K562 (cell line): Measurements from ENCODE around the gene CNR1. TPM values are rescaled to one million over a fixed set of nuclear protein-coding genes. Genes with fewer than 3 reads are reported as not detected.

ENCODE experiments used
- ATAC-seq: fragments of 200-7000 bp; cut with Tn5 transposase; 3 replicates; pipeline ENCODE4 v1.9.1; 2020; ENCODE audit warnings: moderate library complexity
- BruUV-seq: library from RNA; stranded (reverse); fragments of 400-500 nt; replicated peaks from 2 replicates; lab custom pipeline; 2021; lab: Mats Ljungman, UMichigan
- CTCF ChIA-PET: fragments of 300-600 bp; formaldehyde crosslinking; extraction: SDS; loops from one replicate; lab custom pipeline; 2021; ENCODE audit warnings: low intra/inter-chr PET ratio; lab: Yijun Ruan, JAX
- POLR2A ChIA-PET: fragments of 300-600, 350-650 bp; sonication (Branson Sonifier 250); formaldehyde crosslinking; extraction: SDS; loops from one replicate; lab custom pipeline; 2021; ENCODE audit warnings: antibody characterized with exemption, inconsistent platforms; lab: Yijun Ruan, JAX
- DNase-seq, 4 experiments: peaks; one replicate each; pipeline versions ENCODE4 v3.0.0 to v3.0.0-alpha.2; 2011 to 2018; ENCODE audit warnings: low spot score in 3 of 4, mixed read lengths in 3 of 4; ENCODE audit errors: extremely low read depth in 1 of 4
- FAIRE-seq: peaks from 2 replicates; lab custom pipeline; 2011; peaks lifted over from hg19 to GRCh38; lab: Jason Lieb, UNC
- H2AFZ ChIP-seq: 2 replicates; pipeline ENCODE4 v1.6.0; 2011; ENCODE audit warnings: low read depth, low read length, control low read depth, inconsistent platforms
- H3K27ac ChIP-seq: fragments of 200-600 bp; 3 replicates; pipeline ENCODE4 v1.8.0; 2011; ENCODE audit warnings: low read depth, mild to moderate bottlenecking, control low read depth, inconsistent platforms, low read length, moderate library complexity, mixed read lengths; ENCODE audit errors: extremely low read depth
- H3K27me3 ChIP-seq, 2 experiments: fragments of 300-600 bp in 1 of 2; 2 replicates in 1 of 2; 3 replicates in 1 of 2; pipeline versions ENCODE4 v1.6.0 to v1.8.0; 2011; ENCODE audit warnings: inconsistent platforms in 2 of 2, low read length in 2 of 2, mild to moderate bottlenecking in 1 of 2, mixed read lengths in 1 of 2, moderate library complexity in 1 of 2; ENCODE audit not compliant: control insufficient read depth in 2 of 2, insufficient read depth in 2 of 2
- H3K36me3 ChIP-seq: fragments of 300-600 bp; 3 replicates; pipeline ENCODE4 v1.8.0; 2011; ENCODE audit warnings: mild to moderate bottlenecking, low read length, inconsistent platforms; ENCODE audit not compliant: control insufficient read depth, insufficient read depth
- H3K4me1 ChIP-seq, 2 experiments: fragments of 200-600 bp in 1 of 2; replicated peaks in 1 of 2; 2 replicates in 1 of 2; 3 replicates in 1 of 2; pipeline versions ENCODE4 v1.5.1 to v1.8.0; 2011; ENCODE audit warnings: inconsistent platforms in 2 of 2, low read length in 2 of 2, mild to moderate bottlenecking in 1 of 2, mixed read lengths in 1 of 2, moderate library complexity in 1 of 2; ENCODE audit not compliant: control insufficient read depth in 2 of 2, insufficient read depth in 2 of 2
- H3K4me2 ChIP-seq: 2 replicates; pipeline ENCODE4 v1.6.1; 2011; ENCODE audit warnings: low read length, control low read depth, inconsistent platforms, mixed read lengths; ENCODE audit not compliant: insufficient read depth
- H3K4me3 ChIP-seq: fragments of 200-600 bp; sonication (generic), shearing (Covaris generic); 2 replicates; pipeline ENCODE4 v1.5.1; 2016; ENCODE audit warnings: control low read depth, inconsistent platforms
- H3K79me2 ChIP-seq: fragments of 200-600 bp; 3 replicates; pipeline ENCODE4 v1.8.0; 2011; ENCODE audit warnings: low read length, inconsistent platforms; ENCODE audit not compliant: control insufficient read depth, insufficient read depth
- H3K9ac ChIP-seq, 2 experiments: 2 replicates each; pipeline versions ENCODE4 v1.6.0 to v1.6.1; 2011; ENCODE audit warnings: low read depth in 2 of 2, low read length in 2 of 2, control low read depth in 1 of 2, inconsistent platforms in 1 of 2, mild to moderate bottlenecking in 1 of 2, mixed read lengths in 1 of 2; ENCODE audit not compliant: insufficient read depth in 1 of 2
- H3K9me1 ChIP-seq: one replicate; pipeline ENCODE4 v1.6.0; 2011; ENCODE audit warnings: inconsistent platforms, mild to moderate bottlenecking, low read length, moderate library complexity; ENCODE audit not compliant: control insufficient read depth, insufficient read depth
- H3K9me3 ChIP-seq: replicated peaks from 2 replicates; pipeline ENCODE4 v1.5.1; 2011; ENCODE audit warnings: low read depth, low read length, inconsistent platforms; ENCODE audit not compliant: control insufficient read depth, insufficient read depth
- H4K20me1 ChIP-seq: replicated peaks from 2 replicates; pipeline ENCODE4 v1.6.1; 2011; ENCODE audit warnings: low read length, inconsistent platforms, mixed read lengths; ENCODE audit not compliant: control insufficient read depth, insufficient read depth
- CLOCK ChIP-seq: fragments of 250-450 bp; sonication (Bioruptor Pico); IDR thresholded peaks from 2 replicates; pipeline ENCODE4 v1.4.0; 2020; ENCODE audit warnings: mild to moderate bottlenecking, moderate library complexity, borderline replicate concordance
- FOXK2 ChIP-seq, 2 experiments: fragments of 450-650 bp; IDR thresholded peaks in 1 of 2; conservative IDR thresholded peaks in 1 of 2; 2 replicates each; pipeline ENCODE4 v1.6.1; 2016; ENCODE audit warnings: low read depth in 2 of 2, mild to moderate bottlenecking in 1 of 2
- PRMT5 ChIP-seq: sonication (generic); formaldehyde crosslinking; IDR thresholded peaks from 2 replicates; pipeline ENCODE4 v1.5.0; 2020; ENCODE audit warnings: missing genetic modification reagents
- SFPQ ChIP-seq: fragments of 200-400 bp; formaldehyde crosslinking; IDR thresholded peaks from 2 replicates; pipeline ENCODE4 v1.6.1; 2017; ENCODE audit warnings: mild to moderate bottlenecking, low read depth, low read length, moderate library complexity
- TBP ChIP-seq: optimal IDR thresholded peaks from 2 replicates; pipeline ENCODE3; 2011; ENCODE audit warnings: low read depth, low read length, improper control_type of control experiment
- ZNF507 ChIP-seq: conservative IDR thresholded peaks from 2 replicates; pipeline ENCODE4 v1.6.1; 2017; ENCODE audit warnings: missing genetic modification characterization, missing compliant biosample characterization
- ZNF79 ChIP-seq: fragments of 250-450 bp; sonication (Bioruptor Pico); IDR thresholded peaks from 2 replicates; pipeline ENCODE4 v1.4.0; 2020; ENCODE audit warnings: low read depth, mild to moderate bottlenecking, moderate library complexity
- ZNF830 ChIP-seq: fragments of 250-450 bp; sonication (Bioruptor Pico); IDR thresholded peaks from 2 replicates; pipeline ENCODE4 v1.5.0; 2021; ENCODE audit warnings: mild to moderate bottlenecking
- WGBS: fragments of 100-300 bp; shearing (Covaris generic); methylation state at CpG from one replicate; pipeline ENCODE4 v1.1.6; 2016; ENCODE audit warnings: low coverage, mixed read lengths; ENCODE audit not compliant: insufficient coverage; ENCODE audit errors: missing lambda C conversion rate; 5-methylcytosine and 5-hydroxymethylcytosine counted together
- in situ Hi-C: fragments of 300-500 bp; cut with MboI; formaldehyde crosslinking; loops from 4 replicates; pipeline ENCODE4 v1.15.0; 2018; ENCODE audit warnings: inconsistent platforms, mixed read lengths
- intact Hi-C: fragments of 100-400 bp; cut with micrococcal nuclease; formaldehyde crosslinking; loops from 2 replicates; pipeline ENCODE4 v1.14.2; 2022
- polyA plus RNA-seq, 8 experiments: library from polyadenylated mRNA; depleted of rRNA in 4 of 8; stranded (reverse) in 5 of 8; unstranded in 3 of 8; fragments of >200 nt; fragmentation: Nextera tagmentation in 2 of 8; fragmentation: Illumina TruSeq in 1 of 8; extraction: Ambion mirVana in 2 of 8; extraction: Trizol in 1 of 8; gene quantifications; 2 replicates each; pipeline versions ENCODE4 v1.2.1 to v1.2.3, GENCODE V29; 2011 to 2014; ENCODE audit warnings: inconsistent platforms in 1 of 8, missing spikeins in 1 of 8
- total RNA-seq, 7 experiments: library from RNA; depleted of rRNA in 6 of 7; stranded (reverse); fragments of >200 nt in 6 of 7; fragmentation: Illumina TruSeq in 2 of 7; extraction: Trizol in 2 of 7; gene quantifications; 2 replicates each; pipeline versions ENCODE4 v1.2.1 to v1.2.3, GENCODE V29; 2011 to 2021; ENCODE audit warnings: low replicate concordance in 1 of 7

The CNR1 gene
- total and polyA plus RNA-seq, 9 of the 15 experiments (the other 6 are each of a cell fraction or from before 2014, with no cell fraction given), result 0.50 to 1.9 (median 1.2) TPM; not detected in 1

GRCh38 chr6:88116276-88116675, 49.9 kb downstream of the CNR1 start:
- H2AFZ ChIP-seq, result no peak overlapping the region
- no peak overlapping the region for H3K4me2 ChIP-seq
- no peaks in the 10 kb centered on the region for H3K9me3 ChIP-seq
- ChIA-PET CTCF (no interaction called here), POLR2A (no interaction called here)
- no peaks in the 10 kb centered on the region for H4K20me1 ChIP-seq
- no peak overlapping the region for H3K9ac ChIP-seq
- BruUV-seq, result no TSS peak
- H3K9me1 ChIP-seq, result no peaks in the 10 kb centered on the region
- H3K36me3 ChIP-seq, result no peaks in the 10 kb centered on the region
- H3K27ac ChIP-seq, result no peak overlapping the region
- no peaks in the 10 kb centered on the region for H3K79me2 ChIP-seq
- in situ Hi-C loops (no loop called here), intact Hi-C loops (no loop called here)
- WGBS, result 3% methylated on average over 3 of the region's 3 CpGs
- FAIRE-seq (no peak), ATAC-seq (no peak), DNase-seq (no peak)
- H3K4me1 ChIP-seq, result no peaks in the 10 kb centered on the region
- TF ChIP-seq ZNF507 (tag) (no peak), SFPQ (no peak)
- H3K27me3 ChIP-seq, result no peaks in the 10 kb centered on the region
- H3K4me3 ChIP-seq, result no peak overlapping the region

GRCh38 chr6:88115307-88115706, 50.8 kb downstream of the CNR1 start:
- no peak overlapping the region for H2AFZ ChIP-seq
- H3K4me1 ChIP-seq, result no peaks in the 10 kb centered on the region
- H3K4me2 ChIP-seq, result no peak overlapping the region
- CTCF ChIA-PET, result no interaction called here
- no peaks in the 10 kb centered on the region for H3K36me3 ChIP-seq
- H3K79me2 ChIP-seq, result no peaks in the 10 kb centered on the region
- POLR2A ChIA-PET, result interaction anchor here (0.9 kb wide), 1 partner anchor 8 kb away, joined by 3 read pairs; no protein-coding TSS in a partner anchor
- no peaks in the 10 kb centered on the region for H3K9me1 ChIP-seq
- ATAC-seq (no peak), DNase-seq (no peak), FAIRE-seq (no peak)
- no peaks in the 10 kb centered on the region for H3K9me3 ChIP-seq
- 3% methylated on average over 2 of the region's 2 CpGs for WGBS
- BruUV-seq, result no TSS peak
- H3K4me3 ChIP-seq, result no peak overlapping the region
- intact Hi-C loops (no loop called here), in situ Hi-C loops (no loop called here)
- H3K27ac ChIP-seq, result no peak overlapping the region
- no peak overlapping the region for H3K9ac ChIP-seq
- no peaks in the 10 kb centered on the region for H4K20me1 ChIP-seq
- no peaks in the 10 kb centered on the region for H3K27me3 ChIP-seq
- TF ChIP-seq ZNF79 (CRISPR knock-in tag) (no peak), ZNF830 (no peak), PRMT5 (CRISPR knock-in tag) (no peak), CLOCK (no peak), TBP (no peak), FOXK2 (conservative IDR thresholded peaks at IDR 0.05 in 1 of 2, IDR thresholded peaks at IDR 0.05 in 1 of 2; ENCODE audit: low read depth in 2 of 2) (no peak)
